GM18909 (cell line): ENCODE data around the gene SMR3B.
A peak's percentile ranks its signal among the peaks of the same experiment; 100 is the strongest.

Experiments
- ATAC-seq: cut with Tn5 transposase; IDR thresholded peaks from one replicate; pipeline ENCODE4 v1.9.1; 2021; ENCODE audit warnings: mild to moderate bottlenecking; ENCODE audit not compliant: unreplicated experiment, poor library complexity

Gene SMR3B

DNA sequence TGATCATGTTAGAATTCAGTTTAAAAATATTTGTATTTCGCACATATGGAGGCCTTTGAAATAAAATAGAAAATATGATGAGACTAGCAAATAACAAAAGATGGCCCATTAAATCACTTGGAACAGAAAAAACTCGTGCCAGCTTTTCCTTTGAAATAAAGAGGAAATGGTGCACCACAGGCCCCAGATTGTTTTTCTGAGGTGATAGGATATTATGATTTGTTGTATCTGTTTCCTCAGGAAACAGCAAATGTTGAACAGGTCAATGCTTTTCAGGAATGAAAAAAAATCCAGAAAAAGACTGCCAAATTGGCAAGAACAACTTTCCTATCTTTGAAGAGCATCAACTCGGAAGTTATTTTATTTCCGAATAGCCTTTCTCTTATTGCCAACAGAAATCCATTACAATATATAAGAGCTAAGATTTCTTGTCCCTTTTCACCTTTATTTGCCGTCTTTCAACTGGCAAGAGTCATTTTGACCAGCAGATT lies at the start of gene SMR3B:
Gene SMR3B (plus strand): TSS at position 441 of the 491 bp plus-strand sequence. CDS start 1,380 bp downstream, outside the sequence.
- no peak for ATAC-seq

DNA sequence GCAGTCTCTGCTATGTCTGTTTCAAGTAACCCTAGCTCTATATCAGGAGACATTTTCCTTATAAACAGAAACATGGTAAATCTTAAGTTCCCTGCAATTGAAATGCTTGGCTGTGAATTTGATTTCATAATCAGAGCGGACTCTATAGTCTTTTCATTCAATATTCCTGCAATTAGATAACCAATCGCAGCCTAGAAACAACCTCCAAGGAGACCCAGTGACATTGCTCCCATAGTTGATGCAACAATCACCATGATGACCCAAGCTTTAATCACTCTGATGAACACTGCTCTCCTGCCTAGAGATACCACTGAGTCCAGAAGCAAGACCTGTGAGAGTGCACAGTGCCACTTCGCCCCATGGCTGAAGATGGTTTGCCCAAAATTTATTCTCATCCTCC lies 48.2 kb upstream of the SMR3B start, which contains the start of gene CABS1:
Gene CABS1 (plus strand): TSS at position 301 of the 400 bp plus-strand sequence. CDS start 59 bp downstream, at position 360.
- ATAC-seq = no peak

DNA sequence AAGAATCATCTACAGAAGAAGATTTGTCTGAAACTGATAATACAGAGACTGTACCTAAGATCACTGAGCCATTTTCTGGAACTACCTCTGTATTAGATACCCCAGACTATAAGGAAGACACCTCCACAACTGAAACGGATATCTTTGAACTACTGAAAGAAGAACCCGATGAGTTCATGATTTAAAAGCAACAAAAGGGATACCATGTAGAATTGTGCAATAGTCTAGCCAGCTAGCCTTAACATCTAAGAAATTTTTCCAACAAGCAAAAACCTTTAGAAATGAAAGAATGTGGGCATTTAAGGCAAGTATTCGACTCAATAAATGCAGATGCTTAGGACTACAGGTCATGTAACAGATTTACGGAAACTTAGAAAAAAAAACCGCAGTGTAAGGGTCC lies 46.9 kb upstream of the SMR3B start:
- no peak for ATAC-seq

DNA sequence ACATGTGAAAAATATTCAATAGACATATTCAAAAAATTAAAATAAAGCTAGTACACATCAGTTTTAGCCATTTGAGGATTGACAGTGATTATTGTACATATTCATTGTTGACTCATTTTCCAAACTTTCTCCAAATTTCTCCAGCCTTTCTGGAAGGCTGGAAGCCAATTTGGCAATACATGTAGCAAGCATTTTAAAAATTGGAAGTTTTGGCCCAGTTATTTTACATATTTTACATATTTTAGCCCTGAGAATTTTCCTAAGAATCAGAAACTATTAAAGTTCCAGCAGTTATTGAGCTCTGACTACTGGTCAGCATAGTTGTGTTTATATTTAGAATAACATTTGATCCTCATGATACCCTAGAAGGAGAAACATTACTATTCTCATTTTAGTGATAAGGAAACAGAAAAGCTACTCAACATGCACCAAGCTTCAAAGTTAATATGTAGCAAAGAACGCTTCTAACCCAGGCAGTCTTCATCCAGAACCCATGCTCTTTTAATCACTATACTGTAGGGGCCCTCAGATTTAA lies 45.0 kb upstream of the SMR3B start:
- no peak for ATAC-seq

DNA sequence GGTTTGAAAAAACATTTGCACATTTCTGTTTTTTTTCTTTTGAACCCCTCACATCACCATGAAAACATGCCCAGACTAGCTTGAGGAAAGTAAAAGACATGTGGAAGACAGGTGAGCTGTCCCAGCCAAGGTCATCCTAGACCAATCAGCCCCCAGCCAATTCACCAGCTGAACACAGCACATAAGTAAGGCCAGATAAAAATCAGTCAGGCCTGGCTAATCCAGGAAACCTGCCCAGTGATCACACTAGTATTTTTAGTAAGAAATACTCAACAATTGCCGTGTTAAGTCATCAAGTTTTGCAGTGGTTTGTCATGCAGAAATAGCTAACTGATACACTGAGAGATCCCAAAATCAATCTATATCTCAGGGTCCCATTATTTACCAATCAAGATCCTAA lies 26.7 kb upstream of the SMR3B start:
- ATAC-seq = no peak

DNA sequence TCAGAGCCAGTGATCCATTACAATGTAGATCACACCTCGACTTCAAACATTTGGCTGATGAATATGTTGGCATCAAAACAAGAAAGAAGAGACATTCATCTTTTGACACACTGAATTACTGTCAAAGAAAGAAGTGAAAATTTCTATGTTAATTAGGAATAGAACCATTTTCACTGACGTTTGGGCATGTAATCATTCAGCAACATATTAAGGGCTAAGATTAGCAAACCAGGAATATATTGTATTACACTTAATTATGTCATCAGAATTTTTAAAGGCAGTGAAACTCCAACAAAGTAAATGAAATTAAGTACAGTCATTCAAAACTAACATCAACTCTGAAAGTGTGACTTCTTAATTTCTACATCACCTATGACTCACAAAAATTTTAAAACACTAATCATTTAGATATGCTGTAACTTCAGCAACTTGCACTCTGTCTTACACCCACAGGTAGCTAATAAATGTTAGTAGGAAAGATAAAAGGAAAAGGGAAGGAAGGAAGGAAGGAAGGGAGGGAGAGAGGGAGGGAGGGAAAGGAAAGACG lies 23.7 kb upstream of the SMR3B start:
- ATAC-seq = no peak

DNA sequence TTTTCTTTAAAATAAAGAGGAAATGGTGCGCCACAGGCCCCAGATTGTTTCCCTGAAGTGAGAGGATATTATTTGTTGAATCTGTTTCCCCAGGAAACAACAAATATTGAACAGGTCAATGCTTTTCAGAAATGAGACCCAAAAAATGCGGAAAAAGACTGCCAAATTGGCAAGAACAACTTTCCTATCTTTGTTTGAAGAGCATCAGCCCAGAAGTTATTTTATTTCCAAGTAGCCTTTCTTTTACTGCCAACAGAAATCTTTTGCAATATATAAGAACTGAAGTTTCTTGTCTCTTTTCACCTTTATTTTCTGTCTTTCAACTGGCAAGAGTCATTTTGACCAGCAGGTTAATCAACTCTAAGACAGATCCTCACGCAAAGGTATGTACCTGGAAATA lies 22.5 kb upstream of the SMR3B start, which contains the start of gene SMR3A:
Gene SMR3A (plus strand): TSS at position 301 of the 400 bp plus-strand sequence. CDS start 1,356 bp downstream, outside the sequence.
- ATAC-seq = no peak

DNA sequence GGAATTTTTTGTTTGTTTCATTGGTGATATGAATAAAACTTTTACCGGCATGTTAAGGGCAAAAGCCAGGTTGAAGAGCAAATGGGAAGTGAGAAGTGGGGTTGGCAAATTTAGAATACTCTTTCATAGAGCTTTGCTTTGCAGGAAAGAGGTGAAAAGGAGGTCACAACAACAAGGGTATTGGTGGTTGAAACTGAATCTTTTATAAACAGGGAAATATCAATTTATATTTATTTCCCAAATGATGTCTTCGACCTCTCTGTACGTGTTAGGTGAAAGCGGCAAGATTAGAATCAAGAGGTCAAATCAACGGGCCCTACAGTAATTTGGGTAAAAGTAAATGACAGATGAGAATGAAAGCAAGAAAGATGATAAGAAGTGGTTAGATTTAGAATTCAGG lies 18.9 kb upstream of the SMR3B start:
- ATAC-seq = no peak

DNA sequence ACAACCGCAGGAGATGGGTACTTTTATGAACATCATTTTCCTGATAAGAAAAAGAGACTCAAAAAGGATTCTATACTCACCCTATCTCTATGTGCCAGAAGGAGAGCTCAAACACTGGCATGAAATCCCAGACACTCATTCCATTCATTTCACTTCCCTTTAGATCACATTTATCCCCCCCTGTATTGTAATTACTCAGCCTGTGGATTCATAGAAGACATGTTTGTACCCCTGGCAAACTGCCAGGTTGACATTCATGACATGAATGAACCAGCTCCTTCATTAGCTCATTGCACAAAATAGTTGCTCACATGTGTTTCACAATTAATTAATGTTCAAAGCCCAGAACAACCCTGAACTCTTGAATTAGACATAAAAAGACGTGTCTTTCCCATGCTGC lies 17.5 kb upstream of the SMR3B start:
- ATAC-seq = no peak

DNA sequence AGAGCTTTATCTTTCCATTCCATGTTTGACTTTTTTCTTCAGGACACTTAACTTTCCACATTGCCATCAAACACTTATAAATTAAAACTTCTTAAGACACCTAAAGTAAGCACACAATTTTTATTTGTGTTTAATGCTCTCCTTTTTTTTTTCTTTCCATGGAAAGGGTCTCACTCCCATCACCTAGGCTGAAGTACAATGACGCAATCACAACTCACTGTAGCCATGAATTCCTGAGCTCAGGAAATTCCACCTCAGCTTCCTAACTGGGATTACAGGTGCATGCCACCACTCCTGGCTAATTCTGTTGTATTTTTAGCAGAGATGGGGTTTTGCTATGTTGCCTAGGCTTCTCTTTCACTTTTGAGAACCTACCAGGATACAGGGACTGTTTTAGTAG lies 15.1 kb upstream of the SMR3B start:
- no peak for ATAC-seq

DNA sequence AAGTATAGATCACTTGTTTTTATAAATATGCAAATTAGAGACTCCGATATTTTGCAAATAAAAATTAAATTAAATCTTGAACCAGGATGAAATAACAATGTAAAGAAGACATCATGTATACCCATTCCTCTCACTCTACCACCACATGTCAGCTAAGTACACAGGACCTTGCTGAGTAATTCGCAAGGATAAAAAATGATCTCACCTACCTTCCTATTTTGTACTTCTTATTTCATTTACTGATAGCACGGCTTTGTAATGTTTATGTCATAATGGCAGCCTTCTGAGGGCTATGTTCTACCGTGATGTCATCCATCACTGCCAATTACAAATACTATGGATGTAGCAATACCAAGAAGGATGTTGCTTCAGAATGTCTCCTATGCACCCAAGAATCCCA lies 10.9 kb upstream of the SMR3B start:
- ATAC-seq = no peak

DNA sequence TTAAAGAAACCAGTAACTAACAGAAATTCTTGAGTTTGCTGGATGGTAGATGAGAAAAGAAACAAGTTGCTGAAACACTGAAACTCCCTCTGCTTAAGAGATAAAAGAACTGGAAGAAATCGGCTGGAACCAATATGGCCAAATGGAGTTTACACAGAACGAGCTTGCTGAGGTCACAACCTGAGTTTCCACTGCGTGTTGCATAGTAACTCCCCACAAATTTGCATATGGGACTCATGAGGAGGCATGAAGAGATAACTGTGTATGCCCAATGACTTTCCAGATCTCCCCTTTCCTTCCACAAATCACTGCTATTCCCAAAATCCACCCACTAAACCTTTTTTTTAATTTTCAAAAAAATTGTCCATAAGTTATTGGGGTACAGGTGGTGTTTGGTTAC lies 10.2 kb upstream of the SMR3B start:
- no peak for ATAC-seq

DNA sequence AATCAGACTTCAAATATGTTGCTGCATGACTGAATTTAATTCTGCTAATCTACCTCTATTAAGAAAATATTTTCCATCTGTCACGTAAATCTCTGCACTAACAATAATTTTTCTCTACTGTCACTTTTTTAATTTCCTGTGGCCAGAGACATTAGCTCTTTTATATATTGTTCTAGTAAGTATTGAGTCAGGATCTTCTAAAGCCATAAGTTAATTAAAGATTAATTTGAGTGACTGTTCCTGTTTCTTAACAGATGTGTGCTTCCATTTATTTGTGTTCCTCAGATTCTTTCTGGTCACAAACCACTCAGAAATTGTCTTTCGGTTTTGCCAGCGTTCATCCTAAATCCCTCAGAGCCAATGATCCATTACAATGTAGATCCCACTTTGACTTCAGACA lies 2.4 kb upstream of the SMR3B start:
- no peak for ATAC-seq

DNA sequence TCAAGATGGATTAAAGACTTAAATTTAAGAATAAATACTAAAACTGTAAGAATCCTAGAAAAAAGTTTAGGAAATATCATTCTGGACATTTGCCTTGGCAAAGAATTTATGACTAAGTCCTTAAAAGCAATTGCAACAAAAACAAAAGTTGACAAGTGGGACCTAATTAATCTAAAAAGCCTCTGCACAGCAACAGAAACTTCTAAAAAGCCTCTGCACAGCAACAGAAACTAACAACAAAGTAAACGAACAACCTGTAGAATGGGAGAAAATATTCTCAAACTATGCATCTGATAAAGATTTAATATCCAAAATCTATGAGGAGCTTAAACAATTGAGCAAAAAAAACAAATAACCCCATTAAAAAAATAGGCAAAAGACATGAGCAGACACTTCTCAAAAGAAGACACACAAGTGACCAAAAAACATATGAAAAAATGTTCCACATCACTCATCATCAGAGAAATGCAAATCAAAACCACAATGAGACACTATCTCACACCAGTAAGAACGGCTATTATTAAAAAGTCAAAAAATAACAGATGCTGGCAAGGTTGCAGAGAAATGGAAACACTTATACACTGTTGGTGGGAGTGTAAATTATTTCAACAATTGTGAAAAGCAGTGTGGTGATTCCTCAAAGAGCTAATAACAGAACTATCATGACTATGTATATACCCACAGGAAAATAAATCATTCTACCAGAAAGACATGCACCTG lies 9.3 kb downstream of the SMR3B start:
- ATAC-seq = peak; percentile 71

DNA sequence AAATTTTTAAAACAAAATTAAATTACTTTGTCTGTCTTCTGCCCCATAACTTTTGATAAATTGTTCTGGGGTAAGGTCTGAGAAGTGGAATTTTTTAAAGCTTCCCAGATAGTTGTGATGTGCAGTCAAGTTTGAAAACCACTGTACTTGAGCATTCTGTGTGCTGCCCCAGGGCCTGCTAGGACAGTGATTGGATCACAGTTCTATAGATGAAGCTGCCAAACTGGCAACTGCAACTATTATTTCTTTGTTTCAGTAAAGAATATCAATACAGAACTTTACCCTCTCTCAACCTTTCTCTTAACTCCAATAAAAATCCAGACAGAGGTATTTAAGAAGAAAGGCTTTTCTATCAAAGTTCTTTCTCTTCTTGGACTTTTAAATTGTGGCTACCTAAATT lies 14.6 kb downstream of the SMR3B start, which contains the start of gene OPRPN:
Gene OPRPN (plus strand): TSS at position 361 of the 400 bp plus-strand sequence. CDS start 1,346 bp downstream, outside the sequence.
- no peak for ATAC-seq

DNA sequence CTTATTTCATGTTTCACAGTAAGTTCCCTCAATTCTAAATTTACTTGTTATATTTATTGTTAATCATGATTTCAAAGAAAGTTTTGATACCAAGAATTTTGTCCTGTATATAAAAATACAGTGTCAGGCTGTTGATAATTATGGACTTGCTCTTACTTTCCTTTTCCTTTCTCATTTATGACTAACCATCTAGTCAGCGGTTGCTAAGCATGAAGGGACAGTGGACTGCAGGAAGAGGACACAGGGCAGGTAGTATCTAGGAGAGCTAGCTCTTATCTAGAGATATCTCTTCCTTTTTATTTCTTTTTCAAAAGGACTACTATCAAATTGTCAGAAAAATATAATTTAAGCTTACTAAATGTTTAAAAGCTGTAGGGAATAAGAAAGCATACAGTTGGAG lies 16.4 kb downstream of the SMR3B start:
- ATAC-seq = peak; percentile 47

DNA sequence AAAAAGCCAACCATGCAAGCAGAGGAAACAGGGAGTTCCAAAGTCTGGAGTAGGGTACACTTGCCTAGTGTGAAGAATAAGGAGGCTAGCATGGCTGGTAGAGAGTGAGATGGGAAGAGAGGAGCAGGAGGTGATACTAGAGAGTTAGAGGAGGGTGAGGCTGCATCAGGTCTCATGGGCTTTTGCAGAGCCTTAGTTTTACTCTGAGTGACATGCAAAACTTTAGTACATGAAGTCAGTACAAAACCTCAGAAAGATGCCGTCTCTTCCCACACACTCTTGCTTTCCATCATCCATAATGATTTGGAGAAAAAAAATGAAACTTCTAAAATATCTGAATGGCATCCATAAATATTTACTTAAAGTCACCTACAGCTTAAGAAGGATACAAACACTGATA lies 19.8 kb downstream of the SMR3B start:
- no peak for ATAC-seq

DNA sequence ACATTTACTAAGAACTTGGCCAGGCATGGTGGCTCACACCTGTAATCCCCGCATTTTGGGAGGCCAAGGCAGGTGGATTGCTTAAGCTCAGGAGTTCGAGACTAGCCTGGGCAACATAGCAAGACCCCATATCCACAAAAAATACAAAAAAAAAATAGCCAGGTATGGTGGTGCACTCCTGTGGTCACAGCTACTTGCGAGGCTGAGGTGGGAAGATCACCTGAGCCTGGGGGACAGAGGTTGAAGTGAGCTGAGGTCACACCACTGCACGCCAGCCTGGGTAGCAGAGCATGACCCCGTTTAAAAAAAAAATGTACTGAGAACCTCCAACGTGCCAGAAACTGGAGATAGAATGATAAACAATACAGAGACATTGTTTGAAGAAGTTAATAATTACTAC lies 22.8 kb downstream of the SMR3B start:
- peak; percentile 77 for ATAC-seq

DNA sequence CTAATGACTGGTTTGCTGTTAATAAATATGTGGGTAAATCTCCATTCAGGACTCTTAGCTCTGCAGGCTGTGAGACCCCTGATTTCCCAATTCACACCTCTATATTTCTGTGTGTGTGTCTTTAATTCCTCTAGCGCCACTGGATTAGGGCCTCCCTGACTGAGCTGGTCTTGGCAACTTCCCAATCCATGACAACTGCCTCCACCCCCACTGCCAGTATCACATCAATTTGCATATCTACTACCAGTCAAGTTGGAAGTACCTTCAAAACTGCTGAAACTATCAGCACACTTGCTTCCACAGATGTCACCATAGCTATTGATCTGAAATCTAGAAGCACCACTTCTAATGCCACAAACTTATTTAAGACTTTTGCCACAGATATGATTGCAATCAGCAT lies 42.4 kb downstream of the SMR3B start:
- ATAC-seq = no peak

DNA sequence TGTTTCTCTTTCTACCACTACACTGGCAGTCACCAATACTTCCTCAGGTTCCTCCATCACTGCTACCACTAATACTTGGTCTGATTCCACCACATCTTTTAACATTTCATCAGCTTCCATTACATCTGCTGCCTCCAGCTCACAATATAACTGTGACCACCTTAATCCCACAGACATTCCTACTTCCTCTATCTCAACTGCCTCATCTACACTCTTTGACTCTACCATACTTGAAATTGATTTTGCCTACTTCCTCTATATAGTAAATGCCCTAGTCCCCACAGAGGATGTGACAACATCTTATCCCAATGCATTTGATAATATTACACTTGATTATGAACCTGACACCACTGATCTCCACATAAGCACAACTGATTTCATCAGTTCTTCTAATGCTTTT lies 43.9 kb downstream of the SMR3B start:
- no peak for ATAC-seq

DNA sequence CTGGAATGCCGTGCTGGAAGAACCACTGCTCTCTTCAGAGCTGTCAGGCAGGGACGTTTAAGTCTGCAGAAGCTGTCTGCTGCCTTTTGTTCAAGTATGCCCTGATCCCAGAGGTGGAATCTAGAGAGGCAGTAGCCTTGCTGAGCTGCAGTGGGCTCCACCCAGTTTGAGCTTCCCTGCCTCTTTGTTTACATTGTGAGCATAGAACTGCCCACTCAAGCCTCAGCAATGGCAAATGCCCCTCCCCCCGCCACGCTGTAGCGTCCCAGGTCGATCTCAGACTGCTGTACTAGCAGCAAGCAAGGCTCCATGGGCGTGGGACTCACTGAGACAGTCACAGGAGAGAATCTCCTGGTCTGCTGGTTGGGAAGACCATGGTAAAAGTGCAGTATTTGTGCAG lies 54.3 kb downstream of the SMR3B start:
- ATAC-seq = no peak
